ENCODE data around the gene NLRC5. TPM values are rescaled to one million over a fixed set of nuclear protein-coding genes. Genes with fewer than 3 reads are reported as not detected.

The NLRC5 gene
- total RNA-seq, 6 experiments from 2014 or later, result 18.2 to 26.2 (median 21.7) TPM

GRCh38 chr16:57064995-57065394, 75.6 kb downstream of the NLRC5 start:
- Mint-ChIP-seq H3K27ac (no peak overlapping the region), H3K4me3 (no peak overlapping the region), H3K4me1 (ENCODE audit: low read depth) (peaks cover 27% of the 10 kb centered on the region), H3K27me3 (ENCODE audit: insufficient read depth) (peaks cover 4% of the 10 kb centered on the region; the same call in 1 of the 2 replicates), H3K36me3 (ENCODE audit: low read depth) (peaks cover 11% of the 10 kb centered on the region), H3K9me3 (no peaks in the 10 kb centered on the region)
- TF ChIP-seq CTCF (IDR thresholded peaks at IDR 0.05), result no peak
- DNase-seq, result no peak

GRCh38 chr16:57066625-57067024, 77.3 kb downstream of the NLRC5 start:
- H3K4me1 Mint-ChIP-seq (ENCODE audit: low read depth), result peaks cover 11% of the 10 kb centered on the region
- H3K27ac Mint-ChIP-seq, result no peak overlapping the region
- H3K27me3 Mint-ChIP-seq (ENCODE audit: insufficient read depth), result peaks cover 1% of the 10 kb centered on the region; the same call in 1 of the 2 replicates
- no peak overlapping the region for H3K4me3 Mint-ChIP-seq
- no peak for DNase-seq
- no peaks in the 10 kb centered on the region for H3K9me3 Mint-ChIP-seq
- no peak for TF ChIP-seq CTCF (IDR thresholded peaks at IDR 0.05)
- peaks cover 11% of the 10 kb centered on the region for H3K36me3 Mint-ChIP-seq (ENCODE audit: low read depth)

GRCh38 chr16:57067347-57067746, 78.0 kb downstream of the NLRC5 start:
- no peak overlapping the region for H3K27ac Mint-ChIP-seq
- peaks cover 11% of the 10 kb centered on the region for H3K4me1 Mint-ChIP-seq (ENCODE audit: low read depth)
- H3K9me3 Mint-ChIP-seq, result no peaks in the 10 kb centered on the region
- peaks cover 1% of the 10 kb centered on the region; the same call in 1 of the 2 replicates for H3K27me3 Mint-ChIP-seq (ENCODE audit: insufficient read depth)
- no peak overlapping the region for H3K4me3 Mint-ChIP-seq
- TF ChIP-seq CTCF (IDR thresholded peaks at IDR 0.05), result no peak
- H3K36me3 Mint-ChIP-seq (ENCODE audit: low read depth), result peaks cover 10% of the 10 kb centered on the region
- no peak for DNase-seq

GRCh38 chr16:57069053-57069452, 79.7 kb downstream of the NLRC5 start:
- Mint-ChIP-seq H3K4me3 (no peak overlapping the region), H3K36me3 (ENCODE audit: low read depth) (0 out of 2 replicates have a peak, but pooled peaks cover 4% of the 10 kb centered on the region), H3K9me3 (no peaks in the 10 kb centered on the region), H3K4me1 (ENCODE audit: low read depth) (peaks cover 25% of the 10 kb centered on the region), H3K27ac (no peak overlapping the region), H3K27me3 (ENCODE audit: insufficient read depth) (peaks cover 1% of the 10 kb centered on the region; the same call in 1 of the 2 replicates)
- DNase-seq, result no peak
- TF ChIP-seq CTCF (IDR thresholded peaks at IDR 0.05), result no peak

- Mint-ChIP-seq H3K27me3 (ENCODE audit: insufficient read depth) (peaks cover 1% of the 10 kb centered on the region; the same call in 1 of the 2 replicates), H3K9me3 (no peaks in the 10 kb centered on the region), H3K36me3 (ENCODE audit: low read depth) (0 out of 2 replicates have a peak, but pooled peaks cover 4% of the 10 kb centered on the region), H3K4me1 (ENCODE audit: low read depth) (peaks cover 25% of the 10 kb centered on the region), H3K27ac (no peak overlapping the region), H3K4me3 (no peak overlapping the region)
- TF ChIP-seq CTCF (IDR thresholded peaks at IDR 0.05), result no peak
- no peak for DNase-seq
Observed at GRCh38 chr16:57069635-57070370, 80.4 kb downstream of the NLRC5 start.

Data from HFFc6 (cell line).